Germinal center (tissue), 1 donor: ENCODE data around the gene PRDM7.
A peak's percentile ranks its signal among the peaks of the same experiment; 100 is the strongest.

Source experiments
- DNase-seq: peaks from one replicate; pipeline ENCODE4 v3.0.0; 2012; ENCODE audit warnings: mixed read lengths, low spot score

Gene PRDM7

DNA sequence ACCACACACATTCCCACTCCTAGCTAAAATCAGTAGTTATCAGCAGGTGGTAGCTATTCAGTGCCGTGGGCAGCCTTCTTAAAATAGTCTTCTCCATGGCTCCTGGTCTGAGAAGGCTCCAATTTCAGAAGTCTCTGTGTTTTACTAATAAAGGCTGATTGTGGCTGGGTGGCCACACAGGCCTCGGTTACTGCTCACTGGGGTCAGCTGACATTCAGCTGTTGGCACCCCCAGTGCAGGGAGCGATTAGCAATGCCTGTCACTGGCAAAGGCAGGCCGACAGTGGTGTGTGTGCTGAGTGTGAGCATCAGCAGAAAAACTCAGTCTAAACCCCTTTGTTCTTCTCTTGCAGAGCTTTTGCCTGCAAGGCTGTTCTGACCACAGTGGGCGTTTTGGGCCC lies 41.2 kb downstream of the PRDM7 start:
- DNase-seq: no peak

DNA sequence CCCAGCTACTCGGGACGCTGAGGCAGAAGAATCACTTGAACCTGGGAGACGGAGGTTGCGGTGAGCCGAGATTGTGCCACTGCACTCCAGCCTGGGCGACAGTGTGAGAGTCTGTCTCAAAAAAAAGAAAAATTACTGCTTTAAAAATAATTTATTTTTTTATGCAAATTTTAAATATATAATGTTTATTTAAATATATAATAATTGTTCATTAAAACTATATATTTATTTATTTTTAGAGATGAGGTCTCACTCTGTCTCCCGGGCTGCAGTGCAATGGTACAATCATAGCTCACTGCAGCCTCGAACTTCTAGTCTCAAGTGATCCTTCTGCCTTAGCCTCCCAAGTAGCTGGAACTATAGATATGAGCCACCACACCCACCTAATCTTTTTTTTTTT lies 42.6 kb downstream of the PRDM7 start:
- DNase-seq: no peak

DNA sequence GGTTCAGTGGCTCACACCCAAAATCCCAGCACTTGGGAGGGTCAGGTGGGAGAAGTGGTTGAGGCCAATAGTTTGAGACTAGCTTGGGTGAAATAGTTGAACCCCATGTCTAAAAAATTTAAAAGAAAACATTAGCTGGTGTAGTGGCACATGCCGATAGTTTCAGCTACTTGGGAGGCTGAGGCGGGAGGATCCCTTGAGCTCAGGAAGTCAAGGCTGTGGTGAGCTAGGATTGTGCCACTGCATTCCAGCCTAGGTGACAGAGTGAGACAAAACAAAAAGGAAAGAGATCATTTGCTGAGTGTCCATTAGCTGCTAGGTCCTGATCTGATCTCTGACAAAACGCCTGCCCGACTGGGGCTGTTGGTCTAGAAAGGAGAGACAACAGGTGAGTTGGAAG lies 43.7 kb downstream of the PRDM7 start:
- no peak for DNase-seq

DNA sequence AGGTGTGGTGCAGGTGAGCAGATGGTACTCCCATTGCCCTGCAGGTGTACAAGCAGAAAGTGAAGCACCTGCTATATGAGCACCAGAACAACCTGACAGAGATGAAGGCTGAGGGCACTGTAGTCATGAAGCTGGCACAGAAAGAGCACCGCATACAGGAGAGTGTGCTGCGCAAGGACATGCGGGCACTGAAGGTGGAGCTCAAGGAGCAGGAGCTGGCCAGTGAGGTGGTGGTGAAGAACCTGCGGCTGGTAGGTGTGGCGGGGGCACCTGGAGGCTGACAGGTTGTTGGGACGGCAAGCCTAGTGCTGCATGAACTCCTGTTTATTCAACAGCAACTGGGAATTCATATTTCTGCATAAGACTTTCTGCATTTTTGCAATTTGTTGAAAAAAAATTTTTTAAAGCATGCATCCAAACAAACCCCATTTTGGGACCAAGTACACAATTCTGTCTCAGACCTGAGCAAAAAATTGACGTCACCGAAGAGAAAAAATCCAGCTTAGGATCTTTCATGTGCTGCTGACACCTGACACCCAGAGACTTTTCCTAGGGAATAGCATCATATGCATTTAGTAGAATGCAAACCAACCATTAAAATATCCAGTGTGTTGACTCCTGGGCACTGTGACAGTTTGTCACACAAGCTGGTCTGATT lies 44.3 kb downstream of the PRDM7 start:
- DNase-seq: no peak

DNA sequence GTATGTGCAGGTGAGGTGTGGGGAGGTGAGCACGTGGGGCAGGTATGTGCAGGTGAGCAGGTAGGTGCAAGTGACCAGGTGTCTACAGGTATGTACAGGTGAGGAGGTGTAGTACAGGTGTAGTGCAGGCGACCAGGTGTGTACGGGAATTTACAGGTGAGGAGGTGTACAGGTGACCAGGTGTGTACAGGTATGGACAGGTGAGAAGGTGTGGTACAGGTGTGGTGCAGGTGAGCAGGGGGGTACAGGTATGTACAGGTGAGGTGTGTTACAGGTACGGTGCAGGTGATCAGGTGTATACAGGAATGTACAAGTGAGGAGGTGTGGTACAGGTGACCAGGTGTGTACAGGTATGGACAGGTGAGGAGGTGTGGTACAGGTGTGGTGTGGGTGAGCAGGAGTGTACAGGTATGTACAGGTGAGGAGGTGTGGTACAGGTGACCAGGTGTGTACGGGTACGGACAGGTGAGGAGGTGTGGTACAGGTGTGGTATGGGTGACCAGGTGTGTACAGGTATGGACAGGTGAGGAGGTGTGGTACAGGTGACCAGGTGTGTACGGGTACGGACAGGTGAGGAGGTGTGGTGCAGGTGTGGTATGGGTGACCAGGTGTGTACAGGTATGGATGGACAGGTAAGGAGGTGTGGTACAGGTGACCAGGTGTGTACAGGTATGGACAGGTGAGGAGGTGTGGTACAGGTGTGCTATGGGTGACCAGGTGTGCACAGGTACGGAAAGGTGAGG lies 45.0 kb downstream of the PRDM7 start:
- no peak for DNase-seq

DNA sequence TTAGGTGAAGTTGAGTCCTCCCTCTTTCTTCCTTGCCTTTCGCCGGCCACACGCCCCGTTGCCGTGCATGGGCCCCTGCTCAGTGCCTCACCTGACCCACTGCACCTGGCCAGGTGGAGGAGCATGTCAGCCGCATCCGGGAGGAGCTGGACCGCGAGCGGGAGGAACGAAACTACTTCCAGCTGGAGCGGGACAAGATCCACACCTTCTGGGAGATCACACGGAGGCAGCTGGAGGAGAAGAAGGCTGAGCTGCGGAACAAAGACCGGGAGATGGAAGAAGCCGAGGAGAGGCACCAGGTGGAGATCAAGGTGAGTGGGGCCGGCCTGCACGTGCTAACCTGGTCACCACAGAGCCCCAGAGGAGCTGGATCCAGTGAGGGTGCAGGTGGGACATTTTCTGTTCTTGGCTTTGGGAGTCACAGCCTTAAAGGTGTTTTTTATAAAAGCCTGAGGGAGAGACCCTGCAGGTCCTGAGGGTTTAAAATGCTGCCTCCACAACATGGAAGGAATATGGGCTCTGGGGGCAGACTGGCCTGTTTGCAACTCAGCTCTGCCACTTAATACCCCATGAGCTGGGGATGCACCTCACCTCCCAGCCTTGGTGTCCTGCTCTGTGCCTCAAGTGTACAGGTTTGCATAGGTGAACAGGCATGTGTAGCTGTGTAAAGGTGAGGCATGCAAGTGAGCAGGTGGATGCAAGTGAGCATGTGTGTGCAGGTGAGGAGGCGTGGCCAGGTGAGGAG lies 45.8 kb downstream of the PRDM7 start:
- no peak for DNase-seq

DNA sequence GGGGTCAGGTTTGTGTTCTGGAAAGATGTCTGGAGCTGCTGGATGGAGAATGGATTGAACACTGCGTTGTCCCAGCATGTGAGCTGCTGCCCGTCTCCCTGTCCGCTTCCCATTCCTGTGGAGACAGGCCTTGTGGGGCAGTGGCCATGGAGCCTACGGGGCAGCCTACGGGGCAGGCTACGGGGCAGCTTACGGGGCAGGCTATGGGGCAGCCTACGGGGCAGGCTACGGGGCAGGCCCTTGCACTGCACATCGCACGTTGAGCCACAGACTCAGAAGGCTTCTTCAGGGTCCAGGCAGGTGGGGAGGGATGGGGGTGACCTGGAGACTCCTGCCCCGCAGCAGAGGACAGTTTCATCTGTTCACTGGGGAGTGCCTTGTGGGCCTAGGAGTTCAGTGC lies 48.1 kb downstream of the PRDM7 start:
- no peak for DNase-seq

DNA sequence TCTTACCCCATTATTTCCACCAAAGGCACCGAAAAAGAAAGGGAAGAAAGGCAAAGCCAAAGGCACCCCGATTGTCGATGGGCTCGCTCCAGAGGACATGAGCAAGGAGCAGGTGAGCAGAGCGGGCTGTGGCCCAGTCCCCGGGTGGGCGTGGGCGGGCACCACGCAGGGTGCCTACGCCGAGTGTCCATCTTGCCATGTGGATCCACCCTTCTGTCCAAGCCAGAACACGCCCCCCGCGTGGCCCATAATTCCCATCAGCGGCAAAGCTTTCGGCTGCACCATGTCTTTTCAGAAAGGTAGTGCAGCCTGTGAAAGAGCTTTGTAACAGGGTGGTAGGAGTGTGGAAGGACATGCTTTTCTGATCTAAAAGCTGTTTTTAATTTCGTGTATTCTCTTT lies 49.5 kb downstream of the PRDM7 start:
- DNase-seq: no peak

DNA sequence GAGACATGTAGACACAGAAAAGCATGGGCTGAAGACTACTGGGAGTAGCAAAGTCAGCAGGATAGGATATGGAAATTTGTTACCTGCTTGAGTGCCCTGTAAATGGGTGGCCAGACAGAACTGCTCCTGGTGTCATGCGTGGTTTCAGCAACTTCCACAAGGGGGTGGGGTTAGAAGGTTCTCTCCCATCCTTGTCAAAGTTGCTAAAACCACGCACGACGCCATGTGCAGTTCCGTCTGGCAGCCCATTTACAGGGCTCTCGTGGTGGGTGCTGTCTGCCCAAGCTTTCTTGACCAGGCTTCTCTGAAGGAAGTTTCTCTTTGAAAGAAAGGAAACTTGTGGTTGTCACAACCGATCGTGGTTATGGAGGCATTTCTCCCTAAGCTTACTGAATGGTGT lies 51.0 kb downstream of the PRDM7 start:
- no peak for DNase-seq

DNA sequence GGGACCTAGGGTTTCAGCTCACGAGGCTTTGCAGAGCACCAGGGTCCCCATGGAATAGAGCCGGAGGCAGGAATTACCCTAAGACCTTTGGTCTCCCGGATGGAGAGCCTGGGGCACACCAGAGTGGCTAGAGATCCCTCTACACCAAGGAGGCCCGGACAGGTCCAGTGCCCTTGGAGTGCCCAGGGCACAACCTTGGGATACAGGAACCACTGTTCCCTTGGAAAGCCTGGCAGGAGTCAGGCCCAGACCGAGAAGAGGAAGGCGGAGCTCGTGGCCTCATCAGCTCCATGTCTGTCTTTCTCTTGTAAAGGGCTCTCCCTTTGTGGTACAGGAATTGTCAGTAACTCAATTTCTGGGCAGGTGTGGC lies 54.1 kb downstream of the PRDM7 start:
- DNase-seq: no peak

DNA sequence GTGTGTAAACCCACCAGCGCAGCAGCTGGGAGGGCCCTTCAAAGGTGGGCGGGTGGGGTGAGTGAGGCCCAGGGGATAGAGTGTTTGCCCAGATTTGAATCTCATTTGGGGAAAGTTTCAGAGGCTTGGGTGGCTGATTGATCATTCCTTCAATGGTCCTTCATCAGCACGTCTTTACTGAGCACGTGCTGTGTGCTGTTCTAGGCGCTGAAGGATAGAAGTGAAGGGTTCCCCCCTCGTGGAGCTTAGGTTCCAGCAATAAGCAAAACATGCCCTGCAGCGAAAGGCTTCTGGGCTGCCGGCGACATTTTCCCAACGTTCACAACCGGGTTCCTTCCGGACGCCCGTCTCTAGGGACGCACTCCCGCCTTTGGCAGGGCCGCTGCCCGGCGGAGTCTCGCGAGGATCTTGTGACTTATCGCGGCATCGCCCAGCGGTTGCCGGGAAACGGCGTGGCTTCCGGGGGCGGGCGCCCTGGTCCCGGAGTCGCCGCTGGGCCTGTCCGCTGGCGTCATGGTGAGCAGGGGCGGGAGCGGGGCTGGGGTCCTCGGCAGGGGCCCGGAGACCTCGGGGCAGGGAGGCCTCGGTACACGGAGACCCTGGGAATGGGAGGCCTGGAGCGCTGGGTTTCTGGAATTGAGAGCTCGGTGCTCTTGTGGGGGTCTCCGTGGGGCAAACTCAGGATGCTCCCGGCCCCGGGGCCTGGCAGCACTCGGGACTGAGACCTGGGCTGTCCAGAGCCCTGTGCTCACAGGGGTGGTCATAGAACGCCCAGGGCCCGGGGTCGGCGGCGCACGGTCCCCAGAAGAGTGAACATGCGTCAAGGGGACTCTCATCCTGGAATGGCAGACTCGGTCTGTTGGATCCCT lies 54.7 kb downstream of the PRDM7 start:
- DNase-seq: peak; percentile 76

DNA sequence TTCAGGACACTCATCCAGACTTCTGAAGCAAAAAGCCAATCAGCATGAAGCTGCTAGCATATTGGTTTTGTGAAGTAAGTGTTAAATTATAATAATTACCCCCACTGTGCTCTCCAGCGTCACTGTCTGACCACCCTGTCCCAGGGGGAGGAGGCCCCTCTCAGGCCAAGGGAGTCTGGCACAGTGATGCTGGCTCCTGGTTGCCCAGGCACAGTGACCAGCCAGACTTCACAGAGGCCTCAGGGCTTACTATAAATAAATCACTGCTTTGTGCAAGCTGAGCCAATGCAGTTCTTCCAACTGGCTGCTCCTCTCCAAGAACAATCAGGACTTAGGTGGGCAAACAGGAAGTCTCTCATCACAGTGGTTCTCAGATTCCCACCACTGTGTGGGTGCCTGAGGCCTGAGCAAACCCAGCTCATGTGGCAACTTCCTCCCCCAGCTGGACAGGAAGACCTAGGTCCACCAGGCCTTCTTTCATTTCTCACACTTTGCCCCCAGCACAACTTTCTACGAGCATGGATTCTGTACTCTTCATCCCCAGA lies 56.2 kb downstream of the PRDM7 start:
- DNase-seq: no peak

DNA sequence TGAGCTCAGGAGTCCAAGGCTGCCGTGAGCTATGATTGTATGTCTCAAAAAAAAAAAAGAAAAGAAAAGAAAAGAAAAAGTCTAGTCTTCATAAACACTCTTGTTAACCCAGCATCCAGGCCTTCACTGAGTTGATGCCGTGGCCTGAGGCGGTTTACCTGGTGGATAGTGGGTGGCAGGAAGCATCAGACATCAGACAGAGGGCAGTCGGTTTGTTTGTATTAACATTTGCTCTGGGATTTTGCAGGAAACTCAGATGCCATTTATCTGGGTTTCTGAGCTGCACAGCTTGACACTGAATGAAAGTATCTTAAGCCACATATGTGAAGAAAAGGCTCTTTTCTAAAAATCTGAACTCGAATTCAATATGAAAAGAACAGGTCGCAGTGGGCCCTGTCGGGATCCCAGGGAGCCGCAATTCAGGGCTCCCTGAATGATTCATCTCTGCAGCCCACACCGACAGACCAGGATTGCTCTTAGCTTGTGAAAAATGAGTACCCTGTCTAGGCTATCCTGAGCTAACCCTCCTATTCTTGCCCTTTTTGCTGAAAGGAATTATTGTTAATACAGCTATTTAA lies 56.8 kb downstream of the PRDM7 start:
- DNase-seq: no peak

DNA sequence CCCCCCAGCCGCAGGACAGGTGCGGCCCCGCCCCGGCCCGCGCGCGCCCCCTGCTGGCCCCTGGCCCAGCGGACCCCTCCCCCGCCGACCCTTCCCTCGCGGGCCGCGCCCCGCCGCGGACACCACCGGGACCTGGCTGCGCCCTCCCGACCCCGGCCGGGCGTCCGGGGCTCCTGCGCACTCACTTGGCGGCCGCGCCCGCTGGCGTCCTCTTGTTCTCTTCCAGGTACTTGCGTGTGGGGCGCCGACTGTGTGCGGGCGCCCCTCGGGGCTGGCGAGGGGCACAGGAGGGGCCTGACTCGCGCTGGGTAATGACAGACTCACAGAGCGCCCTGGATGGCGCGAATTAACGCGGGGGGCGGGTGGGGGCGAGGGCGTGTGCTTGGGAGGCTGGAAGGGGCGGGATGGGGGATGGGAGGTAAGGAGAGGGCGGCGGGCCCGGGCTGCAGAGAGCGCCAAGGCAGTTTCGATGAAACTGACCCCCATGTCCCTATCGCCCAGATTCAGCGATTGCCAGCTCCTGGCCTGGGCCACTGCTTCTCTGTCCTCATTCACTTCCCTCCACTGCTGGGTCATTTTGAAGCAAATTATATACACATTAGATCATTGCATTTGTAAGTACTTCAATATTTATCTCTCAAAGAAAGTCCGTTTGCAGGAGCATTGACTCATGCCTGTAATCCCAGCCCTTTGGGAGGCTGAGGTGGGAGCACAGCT lies 57.4 kb downstream of the PRDM7 start:
- DNase-seq: peak; percentile 75

DNA sequence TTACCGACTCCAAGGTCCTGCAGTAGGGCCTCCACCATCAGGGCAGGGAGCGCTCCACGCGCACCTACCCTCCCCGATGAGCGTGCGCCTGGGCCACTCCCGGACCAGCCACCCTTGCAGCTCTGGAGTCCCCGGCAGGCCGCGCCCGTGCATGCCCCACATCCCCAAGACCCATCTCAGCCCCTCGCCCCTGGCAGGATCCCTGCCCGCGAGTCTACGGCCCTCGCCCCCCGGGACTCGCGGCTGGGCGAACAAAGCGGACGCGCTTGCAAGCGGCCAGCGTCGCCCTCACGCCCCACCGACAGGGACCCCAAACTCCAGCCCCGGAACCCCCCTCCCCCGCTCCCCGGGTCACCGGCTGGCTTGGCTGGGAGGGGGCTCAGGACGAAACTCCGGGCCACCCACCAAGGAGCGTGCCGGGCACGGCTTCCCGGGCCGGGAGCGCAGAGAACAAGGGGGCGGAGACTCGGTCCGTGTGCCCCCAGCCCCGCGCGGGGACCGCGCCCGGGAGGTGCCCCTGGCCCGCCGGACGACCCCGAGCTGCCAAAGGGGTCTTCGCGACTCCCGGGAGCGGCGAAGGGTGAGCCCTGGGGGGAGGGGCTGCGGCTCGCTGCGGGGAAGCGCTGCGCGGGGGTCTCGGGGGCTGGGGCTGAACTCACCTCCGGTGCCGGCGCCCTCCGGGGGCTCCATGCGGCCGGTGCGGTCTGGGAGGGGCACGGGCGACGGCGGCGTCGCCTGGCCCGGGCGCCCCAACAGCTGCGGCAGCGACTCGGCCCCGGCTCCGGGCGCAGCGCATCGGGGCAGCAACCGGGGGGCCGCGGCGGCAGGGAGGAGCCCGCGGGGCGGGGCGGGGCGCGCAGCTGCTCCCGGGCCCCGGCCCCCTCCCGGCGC lies 58.2 kb downstream of the PRDM7 start, which contains the start of gene DBNDD1:
Gene DBNDD1 (minus strand): TSS at position 805 of the 891 bp plus-strand sequence. CDS start 115 bp downstream, at position 690.
- no peak for DNase-seq

DNA sequence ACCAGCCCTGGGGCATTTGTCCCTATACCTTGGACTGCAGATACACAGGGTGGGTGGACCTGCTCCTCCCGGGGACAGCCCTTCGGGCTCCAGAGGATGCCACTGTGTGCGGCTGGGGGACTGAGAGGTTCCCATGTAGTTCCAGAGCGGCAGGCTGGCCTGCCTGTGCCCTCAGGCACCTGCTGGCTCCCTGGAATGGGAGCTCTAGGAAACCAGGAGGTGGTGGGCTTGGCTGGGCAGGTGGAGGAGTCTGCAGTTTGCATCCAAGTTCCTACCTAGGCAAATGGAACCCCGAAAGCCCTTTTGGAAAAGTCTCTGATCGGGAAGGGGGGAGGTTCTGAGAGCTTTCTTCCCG lies 58.9 kb downstream of the PRDM7 start:
- no peak for DNase-seq

DNA sequence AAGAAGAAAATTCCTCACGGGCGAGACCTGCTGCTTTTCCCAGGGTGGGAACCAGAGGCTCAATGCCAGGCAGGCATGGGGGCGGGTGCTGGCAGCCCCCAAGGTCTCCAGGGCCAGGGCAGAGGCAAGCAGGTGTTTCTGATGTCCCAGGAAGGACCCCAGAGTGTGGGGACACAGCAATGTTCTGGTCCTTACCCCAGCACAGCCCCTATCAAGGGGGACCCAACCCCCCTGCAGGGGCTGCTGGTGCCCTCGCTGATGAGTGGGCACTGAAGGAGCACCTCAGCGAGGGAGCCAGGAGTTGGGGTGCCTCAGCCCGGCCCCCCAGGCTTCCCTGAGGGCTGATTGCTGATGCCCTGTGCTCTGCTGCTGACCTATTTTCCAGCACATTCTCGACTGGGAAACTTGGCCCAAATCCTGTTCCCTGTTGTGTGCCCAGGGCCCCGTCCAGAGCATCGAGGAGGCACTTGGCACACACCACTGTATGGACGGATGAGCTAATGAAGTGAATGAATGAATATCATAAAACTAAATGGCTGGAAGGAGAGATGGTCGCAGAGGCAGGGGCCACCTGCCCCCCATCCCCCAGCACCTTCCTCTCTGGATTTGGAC lies 60.7 kb downstream of the PRDM7 start:
- no peak for DNase-seq

DNA sequence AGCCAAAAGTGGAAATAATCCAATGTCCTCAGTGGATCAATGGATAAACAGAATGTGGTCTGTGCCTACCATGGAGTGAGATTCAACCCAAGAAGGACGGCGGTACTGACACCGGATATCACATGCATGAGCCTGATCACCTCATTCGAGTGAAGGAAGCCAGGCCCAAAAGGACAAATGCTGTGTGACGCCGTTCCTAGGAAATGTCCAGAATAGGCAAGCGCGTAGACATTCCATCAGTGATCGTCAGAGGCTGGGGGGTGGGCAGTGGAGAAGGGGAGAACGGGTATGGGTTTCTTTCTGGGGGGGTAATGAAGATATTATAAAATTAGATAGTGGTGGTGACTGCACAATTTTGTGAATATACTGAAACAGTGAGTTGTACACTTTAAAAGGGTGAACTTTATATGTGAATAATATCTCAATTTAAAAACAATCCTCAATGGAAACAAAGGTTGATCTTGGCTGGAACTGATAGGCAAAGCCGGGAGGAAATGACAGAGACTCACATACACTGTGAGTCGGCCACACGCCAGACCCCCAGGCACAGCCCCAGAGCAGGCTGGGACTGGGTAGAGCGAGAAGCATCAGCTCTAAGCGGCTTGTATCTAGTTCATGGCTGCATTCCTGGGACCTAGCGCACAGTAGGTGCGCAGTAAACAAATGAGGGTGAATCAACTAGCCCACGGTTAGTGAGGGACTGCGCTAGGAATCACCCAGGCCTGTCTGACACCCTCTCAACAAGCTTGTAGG lies 61.4 kb downstream of the PRDM7 start:
- no peak for DNase-seq
